ENCODE results near the gene MALL.
"Not testable (repeated sequence)": the region's sequence is repeated elsewhere in the genome, so short reads cannot be mapped to it uniquely, and the experiment has no call there.

MALL gene

DNA sequence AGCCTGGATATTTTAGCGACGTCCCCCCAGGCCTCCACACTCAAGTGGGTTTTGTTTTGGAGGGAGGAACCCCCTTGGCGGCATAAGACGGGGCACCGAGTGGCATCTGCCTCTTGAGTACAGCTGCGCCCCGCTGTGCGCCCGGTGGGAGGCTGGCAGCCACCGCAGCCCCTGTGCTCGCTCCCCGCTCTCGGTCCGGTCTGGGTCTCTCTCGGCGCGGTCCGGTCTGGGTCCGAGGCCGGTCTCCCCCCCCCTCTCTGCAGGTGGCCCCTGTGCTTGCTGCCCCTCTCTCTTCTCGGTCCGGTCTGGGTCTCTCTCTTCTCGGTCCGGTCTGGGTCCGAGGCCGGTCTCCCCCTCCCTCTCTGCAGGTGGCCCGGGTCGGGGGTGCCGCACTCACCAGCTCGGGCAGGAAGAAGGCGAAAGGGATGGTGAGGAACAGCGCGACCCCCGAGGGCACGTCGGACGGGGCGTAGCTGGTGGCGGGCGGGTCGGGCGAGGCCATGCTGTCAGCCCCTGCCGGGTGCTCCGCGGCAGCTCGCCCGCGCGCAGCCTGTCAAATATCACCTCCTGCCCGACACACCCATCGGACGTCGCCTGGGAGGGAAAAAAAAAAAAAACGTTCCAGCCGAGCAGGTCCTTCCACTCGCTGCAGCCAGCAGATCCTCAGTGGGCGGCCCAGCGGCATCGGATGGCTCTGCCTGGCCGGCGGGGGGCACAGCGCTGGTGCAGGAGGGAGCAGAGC is at the start of gene MALL:
Gene MALL, minus strand, starts transcription at position 532 of the 742 bp plus-strand sequence. Its CDS starts 30 bp downstream, at position 502.
- no peak for DNase-seq

DNA sequence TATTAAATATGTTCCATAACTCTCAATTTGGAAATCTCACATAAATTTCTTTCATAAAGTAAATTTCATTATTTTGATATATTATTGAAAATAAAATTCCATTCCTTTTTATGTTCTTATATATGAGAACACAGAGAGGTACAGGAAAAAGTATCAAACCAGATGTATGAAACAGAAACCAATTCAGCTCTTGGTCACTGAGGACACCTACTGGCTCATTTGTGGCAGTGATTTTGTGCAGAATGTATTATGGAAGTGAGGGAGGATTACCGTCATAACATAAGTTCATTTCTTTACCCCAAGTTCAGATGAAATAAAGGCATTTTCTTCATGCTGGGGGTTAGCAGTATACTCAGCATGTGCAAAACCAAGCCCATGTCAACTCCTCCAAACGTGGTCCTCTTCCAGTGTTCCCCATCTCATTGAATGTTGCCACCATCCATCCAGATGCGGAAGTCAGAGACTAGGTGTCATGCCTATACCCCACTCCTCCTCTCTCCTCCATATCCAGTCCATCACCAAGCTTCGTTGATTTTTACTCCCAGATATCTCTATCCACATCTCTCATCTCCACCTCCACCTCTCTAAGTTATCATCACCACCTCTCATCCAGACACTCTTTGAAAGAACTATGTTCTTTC is 41.7 kb upstream of the MALL start:
- DNase-seq: no peak

DNA sequence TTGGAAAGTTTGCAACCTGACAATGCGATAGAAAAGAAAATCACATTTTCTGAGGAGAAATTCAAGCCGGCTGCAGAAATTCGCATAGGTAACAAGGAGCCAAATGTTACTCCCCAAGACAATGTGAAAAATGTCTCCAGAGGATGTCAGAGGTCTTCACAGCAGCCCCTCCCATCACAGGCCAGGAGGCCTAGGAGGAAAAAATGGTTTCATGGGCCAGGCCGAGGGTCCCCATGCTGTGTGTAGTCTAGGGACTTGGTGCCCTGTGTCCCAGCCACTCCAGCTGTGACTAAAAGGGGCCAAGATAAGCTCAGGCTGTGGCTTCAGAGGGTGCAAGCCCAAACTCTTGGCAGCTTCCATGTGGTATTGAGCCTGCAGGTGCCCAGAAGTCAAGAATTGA is 39.2 kb upstream of the MALL start:
- DNase-seq: not testable (repeated sequence)

DNA sequence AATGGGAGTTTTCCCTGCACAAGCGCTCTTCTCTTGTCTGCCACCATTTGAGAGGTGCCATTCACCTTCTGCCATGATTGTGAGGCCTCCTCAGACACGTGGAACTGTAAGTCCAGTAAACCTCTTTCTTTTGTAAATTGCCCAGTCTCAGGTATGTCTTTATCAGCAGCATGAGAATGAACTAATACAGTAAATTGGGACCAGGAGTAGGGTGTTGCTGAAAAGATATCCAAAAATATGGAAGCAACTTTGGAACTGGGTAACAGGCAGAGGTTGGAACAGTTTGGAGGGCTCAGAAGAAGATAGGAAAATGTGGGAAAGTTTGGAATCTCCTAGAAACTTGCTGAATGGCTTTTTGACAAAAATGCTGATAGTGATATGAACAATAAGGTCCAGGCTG is 38.6 kb upstream of the MALL start:
- DNase-seq: not testable (repeated sequence)

DNA sequence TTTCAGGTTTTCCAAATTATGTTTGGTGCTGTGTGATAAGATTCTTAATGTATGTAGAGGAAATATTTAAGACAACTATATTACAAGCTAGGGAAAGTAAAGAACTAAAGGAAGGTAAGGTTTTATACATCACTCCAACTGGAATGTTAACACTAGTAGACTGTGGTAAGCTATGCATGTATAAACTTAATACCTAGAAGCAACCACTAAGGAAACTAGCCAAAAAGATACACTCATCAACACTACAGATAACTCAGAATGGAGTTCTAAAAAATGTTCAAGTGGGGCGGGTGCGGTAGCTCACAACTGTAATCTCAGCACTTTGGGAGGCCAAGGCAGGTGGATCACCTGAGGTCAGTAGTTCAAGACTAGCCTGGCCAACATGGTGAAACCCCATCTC is 37.8 kb upstream of the MALL start:
- no peak for DNase-seq

DNA sequence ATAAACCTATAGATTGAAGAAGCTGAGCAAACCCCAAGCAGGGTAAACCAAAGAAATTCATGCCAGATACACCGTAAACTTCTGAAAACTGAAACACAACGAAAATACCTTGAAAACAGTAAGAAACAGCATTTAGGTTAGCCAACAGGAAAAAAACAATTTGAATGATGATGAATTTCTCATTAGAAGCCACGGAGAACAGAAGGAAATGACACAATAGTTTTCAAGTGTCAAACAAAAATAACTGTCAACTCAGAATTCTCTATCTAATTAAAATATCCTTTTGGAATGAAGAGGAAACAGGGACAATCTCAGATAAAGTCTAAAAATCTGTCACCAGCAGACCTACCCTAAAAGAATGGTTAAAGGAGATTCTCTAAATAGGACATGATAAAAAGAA is 37.3 kb upstream of the MALL start:
- no peak for DNase-seq

DNA sequence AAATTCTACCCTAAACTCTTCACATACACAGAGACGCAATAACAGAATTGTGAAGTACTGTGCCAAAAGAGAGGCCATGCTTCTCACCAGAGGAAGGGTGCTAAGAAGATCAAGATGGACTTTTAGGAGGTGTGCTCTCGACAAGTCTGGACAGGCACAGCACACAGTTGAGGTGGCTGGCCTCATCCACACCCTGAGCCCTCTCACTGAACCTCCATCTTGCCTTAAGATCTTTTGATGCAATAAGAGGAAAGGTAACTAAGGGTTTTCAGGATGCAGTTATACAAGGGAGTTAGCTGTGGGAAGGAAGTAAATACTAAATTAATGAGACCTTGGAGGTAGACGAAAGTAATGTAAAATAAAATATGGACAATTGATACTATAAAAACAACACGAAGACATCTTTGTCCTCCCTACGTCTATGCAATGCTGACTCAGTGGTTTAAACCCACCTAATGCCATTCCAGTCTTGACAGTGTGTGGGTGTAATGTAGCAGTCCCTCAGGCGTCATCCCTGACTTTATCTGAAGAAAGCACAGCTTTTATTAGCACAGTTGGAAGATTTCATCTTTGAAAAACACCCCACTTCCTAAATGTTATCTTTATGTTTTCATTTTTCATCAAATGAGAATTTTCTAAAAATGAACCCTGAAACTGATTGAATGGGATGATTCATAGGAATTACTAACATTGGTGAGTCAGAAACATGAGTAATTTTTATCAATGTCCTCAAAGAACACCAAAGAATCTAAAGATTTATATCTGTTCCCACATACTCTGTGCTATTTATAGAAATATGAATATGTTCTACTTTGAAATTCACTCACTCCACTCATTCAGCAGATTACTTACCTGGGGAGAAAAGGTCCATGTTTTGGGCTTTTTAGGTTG is 34.0 kb upstream of the MALL start:
- no peak for DNase-seq

DNA sequence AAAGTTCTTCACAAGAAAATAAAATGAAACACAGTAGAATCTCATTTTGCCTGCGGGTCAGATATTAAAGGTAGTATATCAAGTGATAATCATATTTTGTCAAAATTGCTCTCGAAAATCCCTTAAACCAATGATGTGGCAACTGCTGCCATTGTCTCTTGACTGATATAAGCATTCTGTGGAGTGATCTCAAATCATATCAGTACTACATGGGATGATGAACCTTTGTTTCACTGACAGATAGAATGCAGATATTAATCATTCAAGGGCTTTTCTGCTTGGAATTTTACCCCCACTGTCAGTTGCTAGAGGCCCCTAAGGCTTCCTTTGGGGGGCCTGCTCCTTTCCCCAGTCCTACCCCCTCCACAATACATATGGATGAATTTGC is 31.3 kb upstream of the MALL start:
- DNase-seq: no peak

DNA sequence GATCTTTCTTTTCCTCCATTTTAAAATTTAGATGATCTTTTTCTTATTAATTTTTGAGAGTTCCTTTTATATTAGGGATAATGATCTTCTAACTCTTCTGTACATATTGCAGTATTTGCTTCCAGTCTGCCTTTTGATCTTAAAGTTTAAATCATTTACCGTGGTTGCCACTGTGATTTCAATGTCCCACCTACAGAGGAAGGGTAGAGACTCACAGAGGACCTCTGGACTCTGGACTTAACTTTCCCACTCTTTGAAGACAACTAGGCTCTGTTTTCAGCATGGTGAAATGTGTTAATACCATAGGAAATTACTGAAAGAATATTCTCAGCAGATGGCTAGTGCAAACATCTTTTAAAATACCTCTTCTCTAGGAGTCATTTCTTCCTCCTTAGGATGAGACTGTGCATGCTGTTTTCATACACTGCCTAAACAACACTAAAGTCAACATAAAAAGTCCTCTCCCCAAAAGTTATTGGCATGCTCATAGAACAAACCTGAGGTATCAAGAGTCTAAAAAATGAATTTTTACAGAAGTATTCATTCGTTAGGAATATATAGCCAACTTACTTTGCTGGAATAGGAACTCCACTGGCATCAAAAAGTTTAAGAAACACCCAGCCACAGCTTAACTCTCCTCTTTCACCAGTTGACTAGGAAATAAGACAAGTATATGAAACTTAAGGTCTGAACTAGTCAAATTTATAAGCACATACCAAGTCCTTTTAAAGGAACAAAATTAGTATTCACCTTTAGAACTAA is 30.7 kb upstream of the MALL start:
- DNase-seq: no peak

DNA sequence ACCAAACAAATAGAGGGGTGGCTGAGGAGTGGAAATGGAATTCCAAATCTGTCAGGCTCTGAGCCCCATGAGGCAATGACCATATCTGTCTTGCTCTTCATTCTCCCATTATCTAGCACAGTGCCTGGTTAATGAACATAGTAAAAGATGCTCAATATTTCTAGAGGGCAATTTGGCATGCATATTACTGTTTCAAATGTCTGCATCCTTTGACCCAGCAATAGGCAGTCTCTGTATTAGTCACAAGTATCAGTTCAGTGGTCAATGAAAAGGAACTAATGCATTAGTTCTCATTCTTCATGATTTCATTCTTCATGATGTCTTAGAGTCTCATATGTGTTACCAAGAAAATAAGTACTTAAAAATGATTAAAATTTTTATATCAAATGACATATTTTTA is 28.4 kb upstream of the MALL start:
- DNase-seq: no peak

DNA sequence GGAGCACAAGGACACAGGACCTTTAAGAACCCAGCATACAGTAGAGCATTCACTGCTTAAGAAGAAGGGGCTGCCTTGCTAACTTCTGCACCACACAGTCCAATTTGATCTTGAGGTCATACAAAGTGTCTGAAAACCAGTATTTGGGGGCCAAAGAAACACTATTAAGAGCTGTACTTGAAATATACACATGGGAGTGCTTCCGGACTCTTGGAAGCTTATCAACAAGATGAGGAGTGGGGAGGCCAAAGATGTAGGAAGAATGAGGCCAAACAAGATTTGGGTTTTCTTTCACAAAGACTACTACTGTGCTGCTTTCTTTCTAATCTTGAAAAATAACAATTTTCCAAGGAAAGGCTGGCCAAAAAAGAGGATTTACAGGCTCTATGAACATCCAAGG is 24.8 kb upstream of the MALL start:
- DNase-seq: no peak

DNA sequence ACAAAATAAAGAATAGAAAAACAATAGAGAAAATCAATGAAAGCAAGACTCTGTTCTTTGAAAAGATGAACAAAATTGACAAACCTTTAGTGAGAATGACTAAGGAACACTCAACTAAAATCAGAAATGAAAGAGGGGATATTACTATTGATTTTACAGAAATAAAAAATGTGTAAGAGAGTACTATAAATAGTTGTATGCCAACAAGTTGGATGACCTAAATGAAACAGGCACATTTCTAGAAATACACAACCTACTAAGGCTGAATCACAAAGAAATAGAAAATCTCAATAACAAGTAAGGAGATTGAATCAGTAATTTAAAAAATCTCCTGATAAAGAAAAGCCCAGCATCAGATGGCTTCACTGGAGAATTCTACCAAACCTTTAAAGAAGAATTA is 18.4 kb upstream of the MALL start:
- no peak for DNase-seq

DNA sequence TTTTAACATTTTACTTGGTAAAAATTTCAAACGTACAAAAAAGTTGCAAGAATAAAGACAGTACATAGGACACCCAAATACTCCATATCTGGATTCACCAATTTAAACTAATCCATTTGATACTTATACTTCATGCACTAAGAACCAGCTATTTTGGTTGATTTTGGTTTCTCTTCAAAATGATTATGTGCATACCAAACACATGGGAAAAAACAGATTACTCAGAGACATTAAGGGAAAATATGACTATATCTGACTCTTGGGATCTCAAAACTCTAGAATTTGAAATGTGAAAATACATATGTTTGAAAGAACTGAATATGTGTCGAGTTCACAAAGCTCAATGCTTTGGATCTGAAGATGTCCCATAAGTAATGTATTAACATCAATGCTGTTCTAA is 15.5 kb upstream of the MALL start:
- DNase-seq: no peak

DNA sequence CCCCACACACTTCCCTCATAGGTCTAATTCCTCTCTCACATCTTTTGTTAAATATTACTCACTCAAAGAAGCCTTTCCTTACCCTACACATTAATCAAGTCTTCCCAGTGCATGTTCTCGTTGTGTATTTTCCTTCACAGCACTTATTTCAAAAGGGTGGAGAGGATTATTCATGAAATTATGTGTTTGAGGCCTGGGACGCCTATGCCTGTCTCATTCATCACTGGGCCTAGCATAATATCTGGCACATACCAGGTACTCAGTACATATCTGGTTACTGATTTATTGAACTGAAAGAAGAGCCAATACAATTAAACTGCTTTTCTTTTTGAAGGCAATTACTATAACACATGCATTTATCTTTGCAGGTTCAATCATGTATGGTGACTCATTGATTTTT is 15.1 kb upstream of the MALL start:
- no peak for DNase-seq

DNA sequence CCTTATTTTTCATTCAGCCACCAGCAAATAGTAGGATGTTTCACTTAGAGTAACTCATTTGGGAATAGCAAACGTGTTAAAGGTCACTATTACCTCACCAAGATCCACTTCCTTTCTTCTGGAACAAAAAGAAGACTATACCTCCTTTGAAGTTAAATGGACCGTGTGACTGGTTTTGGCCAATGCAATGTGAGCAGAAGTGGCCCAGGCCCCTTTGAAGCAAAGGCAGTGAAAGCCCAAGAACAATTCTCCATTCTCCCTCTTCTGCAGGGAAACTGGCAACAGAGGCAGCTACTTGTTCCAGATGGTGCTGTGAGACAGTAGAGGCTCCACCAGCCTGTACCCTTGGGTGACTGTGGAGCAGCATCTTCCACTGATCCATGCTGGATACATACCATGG is 11.3 kb upstream of the MALL start:
- DNase-seq: no peak

DNA sequence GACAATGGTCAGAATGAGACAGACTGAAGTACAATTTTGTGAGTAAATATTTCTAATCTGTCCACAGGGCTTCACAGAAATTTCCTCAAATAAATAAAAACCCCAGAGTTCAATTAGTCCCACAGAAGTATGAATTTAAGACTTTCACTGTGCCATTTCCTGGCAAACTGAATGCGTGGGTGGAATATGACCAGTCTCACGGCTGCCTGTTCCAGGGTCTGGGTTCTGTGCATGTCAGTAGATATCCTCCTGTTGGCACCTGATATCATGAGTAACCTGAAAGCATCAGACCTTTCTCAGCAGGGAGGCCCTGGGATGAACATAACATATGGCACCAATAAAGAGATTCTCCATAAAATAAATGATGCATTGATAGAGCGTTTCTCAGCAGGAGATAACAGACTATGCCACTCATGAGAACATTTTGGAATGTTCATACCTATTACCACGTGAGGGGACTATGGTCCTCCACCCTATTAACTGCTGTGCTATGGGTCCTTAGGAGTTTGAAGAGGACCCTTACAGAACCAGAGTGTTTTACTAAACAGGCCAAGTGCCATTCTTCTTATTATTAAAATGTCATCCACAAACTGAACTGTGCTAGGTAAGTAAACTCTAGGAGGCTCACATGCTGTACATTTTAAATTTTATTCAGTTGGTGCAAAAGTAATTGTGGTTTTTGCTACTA is 10.6 kb upstream of the MALL start:
- no peak for DNase-seq

DNA sequence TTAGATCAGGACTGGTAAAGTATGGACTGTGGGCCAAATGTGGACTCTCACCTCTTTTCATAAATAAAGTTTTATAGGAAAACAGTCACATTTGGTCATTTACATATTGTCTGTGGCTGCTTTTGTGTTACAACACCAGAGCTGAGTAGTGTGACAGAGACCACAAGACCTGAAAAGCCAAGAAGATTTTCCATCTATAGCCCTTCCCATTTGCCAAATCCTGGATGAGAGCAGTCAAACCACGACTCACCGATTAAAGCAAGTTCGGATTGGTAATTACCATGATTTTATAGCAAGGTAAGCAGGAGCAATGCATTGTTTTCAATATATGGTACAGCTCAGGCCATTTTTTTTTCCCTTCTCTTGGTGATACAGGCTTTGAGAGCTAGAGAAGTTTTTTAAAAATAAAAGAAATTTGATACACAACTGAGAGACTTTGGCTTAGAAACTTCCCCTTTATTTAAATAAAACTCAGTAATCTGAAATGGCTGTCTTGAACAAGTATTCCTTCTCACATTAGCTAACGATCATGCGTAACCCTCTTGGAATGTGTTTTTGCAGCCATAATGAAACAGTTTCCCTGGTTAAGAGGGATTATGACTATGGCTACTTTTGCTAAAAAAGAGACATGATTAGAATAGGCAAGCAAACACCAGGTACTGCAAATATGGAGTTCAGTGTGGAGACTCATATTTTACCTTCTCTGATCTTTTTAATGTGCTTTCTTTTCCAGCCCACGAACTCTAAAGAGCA is 9.5 kb upstream of the MALL start:
- DNase-seq: no peak

DNA sequence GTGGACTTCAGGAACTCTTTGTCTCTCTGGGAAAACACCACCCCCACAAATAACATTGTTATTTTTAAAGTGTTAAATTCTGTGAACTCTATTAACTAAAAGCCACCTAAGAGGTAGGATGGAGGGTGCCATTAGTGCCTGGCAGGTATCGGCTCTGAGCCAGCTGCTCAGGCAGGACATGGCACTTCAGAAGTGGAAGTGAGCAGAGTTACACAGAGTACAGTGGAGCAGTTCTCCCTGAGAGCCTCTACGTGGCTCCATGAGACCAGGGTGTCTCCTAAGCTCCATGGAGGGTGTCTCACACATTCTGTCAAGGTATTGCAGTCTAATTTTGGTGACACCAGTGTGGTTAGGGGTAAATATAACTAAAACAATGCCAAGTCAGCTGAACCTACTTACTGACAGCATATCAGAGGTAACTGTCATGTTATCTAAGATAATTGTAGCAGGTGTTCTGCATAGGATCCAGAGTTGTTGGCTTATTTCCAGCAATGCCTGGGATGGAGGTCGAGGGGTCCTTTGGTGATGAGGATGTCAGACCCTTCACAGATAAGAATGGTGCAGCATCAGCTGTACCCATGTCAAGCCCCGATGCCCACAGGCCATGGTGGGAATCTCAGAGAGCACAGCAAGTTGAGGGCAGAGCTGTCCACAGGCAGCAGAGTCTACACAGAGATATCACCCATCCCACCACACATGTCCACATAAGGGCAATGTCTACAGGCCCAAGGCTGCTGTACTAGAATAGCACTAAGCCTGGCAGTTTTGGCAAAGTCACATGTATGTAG is 8.6 kb upstream of the MALL start:
- no peak for DNase-seq

DNA sequence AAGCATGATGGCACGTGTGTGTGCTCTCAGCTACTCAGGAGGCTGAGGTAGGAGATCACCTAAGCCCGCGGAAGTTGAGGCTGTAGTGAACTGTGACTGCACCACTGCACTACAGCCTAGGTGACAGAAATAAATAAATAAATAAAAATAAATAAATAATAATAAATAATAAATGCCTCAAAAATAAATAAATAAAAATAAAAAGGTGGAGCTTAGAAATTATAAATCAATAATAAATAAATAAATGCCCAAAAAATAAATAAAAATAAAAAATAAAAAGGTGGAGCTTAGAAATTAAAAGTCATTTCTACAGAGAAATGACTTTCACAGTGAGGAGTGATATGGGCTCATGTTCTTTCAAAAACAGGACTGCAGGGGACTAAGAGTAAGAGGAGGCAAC is 6.0 kb upstream of the MALL start:
- no peak for DNase-seq

DNA sequence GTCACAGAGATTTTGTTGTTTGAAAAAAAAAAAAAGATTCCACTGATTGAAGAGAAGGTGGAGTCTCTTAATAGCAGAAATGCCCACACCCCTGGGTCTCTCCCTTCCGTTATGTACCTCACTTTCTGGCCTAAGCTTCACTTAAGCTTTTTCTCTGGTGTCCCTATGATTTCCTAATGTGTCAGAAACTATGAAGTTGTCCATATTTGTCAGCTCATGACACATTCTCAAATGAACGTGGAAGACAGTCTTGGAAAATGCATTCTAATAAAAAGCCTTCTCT is 5.4 kb upstream of the MALL start:
- DNase-seq: no peak

Data from activated effector memory CD4-positive, alpha-beta T cell treated with Interleukin-2 at 50 U/mL for 16 hours (primary cell).